ENCODE results near the gene TMEM86B. TPM values are rescaled to one million over a fixed set of nuclear protein-coding genes. Genes with fewer than 3 reads are reported as not detected.

The TMEM86B gene
- total and polyA plus RNA-seq, 8 donors: 1.0 to 27.3 (median 1.6) TPM

GRCh38 chr19:55241935-55242464, 13.4 kb upstream of the TMEM86B start:
- TF ChIP-seq, protein P1, sequence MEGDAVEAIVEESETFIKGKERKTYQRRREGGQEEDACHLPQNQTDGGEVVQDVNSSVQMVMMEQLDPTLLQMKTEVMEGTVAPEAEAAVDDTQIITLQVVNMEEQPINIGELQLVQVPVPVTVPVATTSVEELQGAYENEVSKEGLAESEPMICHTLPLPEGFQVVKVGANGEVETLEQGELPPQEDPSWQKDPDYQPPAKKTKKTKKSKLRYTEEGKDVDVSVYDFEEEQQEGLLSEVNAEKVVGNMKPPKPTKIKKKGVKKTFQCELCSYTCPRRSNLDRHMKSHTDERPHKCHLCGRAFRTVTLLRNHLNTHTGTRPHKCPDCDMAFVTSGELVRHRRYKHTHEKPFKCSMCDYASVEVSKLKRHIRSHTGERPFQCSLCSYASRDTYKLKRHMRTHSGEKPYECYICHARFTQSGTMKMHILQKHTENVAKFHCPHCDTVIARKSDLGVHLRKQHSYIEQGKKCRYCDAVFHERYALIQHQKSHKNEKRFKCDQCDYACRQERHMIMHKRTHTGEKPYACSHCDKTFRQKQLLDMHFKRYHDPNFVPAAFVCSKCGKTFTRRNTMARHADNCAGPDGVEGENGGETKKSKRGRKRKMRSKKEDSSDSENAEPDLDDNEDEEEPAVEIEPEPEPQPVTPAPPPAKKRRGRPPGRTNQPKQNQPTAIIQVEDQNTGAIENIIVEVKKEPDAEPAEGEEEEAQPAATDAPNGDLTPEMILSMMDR (IDR thresholded peaks at IDR 0.05): no peak
- DNase-seq (peak in 1 of 6 donors; percentile 45), FAIRE-seq (no peak), ATAC-seq (no peak)
- H3K9me3 ChIP-seq: no peaks in the 10 kb centered on the region
- intact Hi-C loops (cut with DNase I): no loop called here
- H3K36me3 ChIP-seq: peaks cover 5 to 77% (median 38%) of the 10 kb centered on the region in 3 donors
- no peaks in the 10 kb centered on the region for H3K27me3 ChIP-seq
- WGBS, 2 donors: 92 to 94% methylated on average over 16 of the region's 16 CpGs
- H3K27ac ChIP-seq: no peak overlapping the region
- no peaks in the 10 kb centered on the region for H3K4me1 ChIP-seq
- no peak overlapping the region for H3K4me3 ChIP-seq

- Histone ChIP-seq H3K27ac (no peak overlapping the region), H3K4me3 (no peak overlapping the region), H3K4me1 (no peaks in the 10 kb centered on the region), H3K27me3 (no peaks in the 10 kb centered on the region), H3K36me3 (peaks cover 5 to 80% (median 40%) of the 10 kb centered on the region in 3 donors), H3K9me3 (no peaks in the 10 kb centered on the region)
- intact Hi-C loops (cut with DNase I): no loop called here
- DNase-seq: peak in 1 of 6 donors; percentile 24
- TF ChIP-seq, protein P1 (IDR thresholded peaks at IDR 0.05): no peak
- ATAC-seq: peak in 1 of 4 donors; percentile 23
- FAIRE-seq: no peak
- WGBS, 2 donors: 92 to 93% methylated on average over 35 to 37 of the region's 37 CpGs
These were observed 12.8 kb upstream of the TMEM86B start for GRCh38 chr19:55241143-55241934.

DNA sequence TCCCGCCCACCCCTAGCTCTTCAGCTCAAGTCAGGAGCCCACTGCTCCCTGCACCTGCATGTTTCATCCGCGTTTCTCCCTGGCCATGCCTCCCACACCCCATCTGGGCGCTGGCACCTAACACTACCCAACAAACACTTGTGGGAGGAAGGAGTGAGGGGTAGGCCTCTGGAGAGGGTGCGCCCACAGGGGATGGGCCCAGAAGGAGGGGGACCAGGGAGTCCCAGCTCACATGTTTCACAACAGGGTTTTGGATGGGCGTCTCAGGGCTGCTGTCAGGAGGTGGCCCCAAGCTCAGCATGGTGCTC, 12.1 kb upstream of the TMEM86B start:
- Histone ChIP-seq H3K36me3 (peaks cover 5 to 83% (median 41%) of the 10 kb centered on the region in 3 donors), H3K27ac (no peak overlapping the region), H3K4me1 (no peaks in the 10 kb centered on the region), H3K4me3 (no peak overlapping the region), H3K27me3 (no peaks in the 10 kb centered on the region), H3K9me3 (no peaks in the 10 kb centered on the region)
- ATAC-seq (no peak), DNase-seq (peak in 1 of 6 donors; percentile 8), FAIRE-seq (no peak)
- intact Hi-C loops (cut with DNase I): no loop called here
- TF ChIP-seq, protein P1 (IDR thresholded peaks at IDR 0.05): no peak
- WGBS, 2 donors: 89 to 93% methylated on average over 6 of the region's 6 CpGs

DNA sequence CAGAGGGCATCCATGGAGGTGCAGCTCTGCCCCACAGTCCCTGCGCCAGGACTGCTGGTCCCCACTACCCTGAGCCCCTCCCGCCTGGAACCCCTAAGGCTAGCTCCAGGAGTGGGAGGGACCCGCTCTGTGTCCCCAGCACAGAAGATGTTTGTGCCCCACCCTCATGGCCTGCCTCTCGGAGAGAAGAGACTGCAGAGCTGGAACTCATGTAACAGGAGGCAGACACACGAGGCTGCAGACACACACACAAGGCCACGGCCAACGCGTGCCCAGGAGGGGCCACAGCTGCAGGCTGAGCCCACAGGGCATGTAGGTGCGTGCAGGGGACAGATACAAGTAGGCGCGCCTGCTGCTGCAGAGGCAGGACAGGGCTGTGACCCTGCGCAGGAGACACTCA, 10.4 kb upstream of the TMEM86B start:
- ATAC-seq (no peak), DNase-seq (peak in 1 of 6 donors; percentile 37), FAIRE-seq (no peak)
- H3K4me1 ChIP-seq: no peaks in the 10 kb centered on the region
- H3K36me3 ChIP-seq: peaks cover 5 to 79% (median 33%) of the 10 kb centered on the region in 3 donors
- 94 to 95% methylated on average over 12 of the region's 12 CpGs for WGBS, 2 donors
- TF ChIP-seq, protein P1 (IDR thresholded peaks at IDR 0.05): no peak
- H3K4me3 ChIP-seq: no peak overlapping the region
- no peaks in the 10 kb centered on the region for H3K27me3 ChIP-seq
- intact Hi-C loops (cut with DNase I): no loop called here
- H3K27ac ChIP-seq: no peak overlapping the region
- H3K9me3 ChIP-seq: no peaks in the 10 kb centered on the region

GRCh38 chr19:55238030-55238429, 9.5 kb upstream of the TMEM86B start:
- Histone ChIP-seq H3K36me3 (peaks cover 5 to 75% (median 31%) of the 10 kb centered on the region in 3 donors), H3K9me3 (no peaks in the 10 kb centered on the region), H3K27ac (no peak overlapping the region), H3K27me3 (no peaks in the 10 kb centered on the region), H3K4me1 (no peaks in the 10 kb centered on the region), H3K4me3 (no peak overlapping the region)
- TF ChIP-seq, protein P1 (IDR thresholded peaks at IDR 0.05): no peak
- ATAC-seq (no peak), DNase-seq (peak in 2 of 6 donors; percentile 13 to 16), FAIRE-seq (no peak)
- 95 to 96% methylated on average over 8 of the region's 8 CpGs for WGBS, 2 donors
- intact Hi-C loops (cut with DNase I): no loop called here
